Measurements from ENCODE around the gene WDR89. TPM values are rescaled to one million over a fixed set of nuclear protein-coding genes. Genes with fewer than 3 reads are reported as not detected.

Gene WDR89
- total and polyA plus RNA-seq, 2 experiments from 2014 or later: 21.5 to 31.8 TPM

- Mint-ChIP-seq H3K4me1 (no peaks in the 10 kb centered on the region; the same call in 2 of the 3 replicates), H3K9me3 (no peaks in the 10 kb centered on the region)
Measured at GRCh38 chr14:63673886-63674497, 32.3 kb upstream of the WDR89 start.

More at GRCh38 chr14:63673886-63674497, 32.3 kb upstream of the WDR89 start:
- no peak for ATAC-seq
- Histone ChIP-seq H3K4me2 (no peak overlapping the region), H3F3A (replicated peaks; ENCODE audit: low read depth) (no peaks in the 10 kb centered on the region), H3K4me3 (no peak overlapping the region), H3K4me1 (ENCODE audit: insufficient read depth) (no peaks in the 10 kb centered on the region), H3K79me2 (replicated peaks; ENCODE audit: insufficient read depth) (no peaks in the 10 kb centered on the region), H3K9me2 (ENCODE audit: insufficient read depth) (no peaks in the 10 kb centered on the region), H4K20me1 (replicated peaks; ENCODE audit: insufficient read depth) (no peaks in the 10 kb centered on the region), H3K27ac (ENCODE audit: low read depth) (no peak overlapping the region), H3K36me3 (ENCODE audit: insufficient read depth) (no peaks in the 10 kb centered on the region), H2AFZ (no peak overlapping the region), H3K27me3 (ENCODE audit: insufficient read depth) (no peaks in the 10 kb centered on the region)
- Mint-ChIP-seq H3K36me3 (ENCODE audit: low read depth) (no peaks in the 10 kb centered on the region), H3K4me3 (no peak overlapping the region), H3K27me3 (ENCODE audit: insufficient read depth, low read depth, poor library complexity) (peaks cover 4% of the 10 kb centered on the region), H3K27ac (no peak overlapping the region)
- DNase-seq (ENCODE audit: low spot score): no peak
- TF ChIP-seq STAT1 (IDR thresholded peaks at IDR 0.05; ENCODE audit: unreplicated experiment): no peak
- TF ChIP-seq ZNF462 (CRISPR knock-in tag; IDR thresholded peaks at IDR 0.05): no peak
- TF ChIP-seq EZH2 (IDR thresholded peaks at IDR 0.05; ENCODE audit: low read depth, unreplicated experiment): no peak
- TF ChIP-seq, protein P1, sequence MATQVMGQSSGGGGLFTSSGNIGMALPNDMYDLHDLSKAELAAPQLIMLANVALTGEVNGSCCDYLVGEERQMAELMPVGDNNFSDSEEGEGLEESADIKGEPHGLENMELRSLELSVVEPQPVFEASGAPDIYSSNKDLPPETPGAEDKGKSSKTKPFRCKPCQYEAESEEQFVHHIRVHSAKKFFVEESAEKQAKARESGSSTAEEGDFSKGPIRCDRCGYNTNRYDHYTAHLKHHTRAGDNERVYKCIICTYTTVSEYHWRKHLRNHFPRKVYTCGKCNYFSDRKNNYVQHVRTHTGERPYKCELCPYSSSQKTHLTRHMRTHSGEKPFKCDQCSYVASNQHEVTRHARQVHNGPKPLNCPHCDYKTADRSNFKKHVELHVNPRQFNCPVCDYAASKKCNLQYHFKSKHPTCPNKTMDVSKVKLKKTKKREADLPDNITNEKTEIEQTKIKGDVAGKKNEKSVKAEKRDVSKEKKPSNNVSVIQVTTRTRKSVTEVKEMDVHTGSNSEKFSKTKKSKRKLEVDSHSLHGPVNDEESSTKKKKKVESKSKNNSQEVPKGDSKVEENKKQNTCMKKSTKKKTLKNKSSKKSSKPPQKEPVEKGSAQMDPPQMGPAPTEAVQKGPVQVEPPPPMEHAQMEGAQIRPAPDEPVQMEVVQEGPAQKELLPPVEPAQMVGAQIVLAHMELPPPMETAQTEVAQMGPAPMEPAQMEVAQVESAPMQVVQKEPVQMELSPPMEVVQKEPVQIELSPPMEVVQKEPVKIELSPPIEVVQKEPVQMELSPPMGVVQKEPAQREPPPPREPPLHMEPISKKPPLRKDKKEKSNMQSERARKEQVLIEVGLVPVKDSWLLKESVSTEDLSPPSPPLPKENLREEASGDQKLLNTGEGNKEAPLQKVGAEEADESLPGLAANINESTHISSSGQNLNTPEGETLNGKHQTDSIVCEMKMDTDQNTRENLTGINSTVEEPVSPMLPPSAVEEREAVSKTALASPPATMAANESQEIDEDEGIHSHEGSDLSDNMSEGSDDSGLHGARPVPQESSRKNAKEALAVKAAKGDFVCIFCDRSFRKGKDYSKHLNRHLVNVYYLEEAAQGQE (IDR thresholded peaks at IDR 0.05; ENCODE audit: unreplicated experiment): no peak
- TF ChIP-seq ZNF331 (CRISPR knock-in tag; IDR thresholded peaks at IDR 0.05; ENCODE audit: low read depth): no peak
- TF ChIP-seq CREB1 (CRISPR knock-in tag; IDR thresholded peaks at IDR 0.05; ENCODE audit: low read depth): no peak
- no peak for TF ChIP-seq ZNF114 (CRISPR knock-in tag; IDR thresholded peaks at IDR 0.05)
- no peak for TF ChIP-seq ETS1 (IDR thresholded peaks at IDR 0.05)
- TF ChIP-seq, protein P2, sequence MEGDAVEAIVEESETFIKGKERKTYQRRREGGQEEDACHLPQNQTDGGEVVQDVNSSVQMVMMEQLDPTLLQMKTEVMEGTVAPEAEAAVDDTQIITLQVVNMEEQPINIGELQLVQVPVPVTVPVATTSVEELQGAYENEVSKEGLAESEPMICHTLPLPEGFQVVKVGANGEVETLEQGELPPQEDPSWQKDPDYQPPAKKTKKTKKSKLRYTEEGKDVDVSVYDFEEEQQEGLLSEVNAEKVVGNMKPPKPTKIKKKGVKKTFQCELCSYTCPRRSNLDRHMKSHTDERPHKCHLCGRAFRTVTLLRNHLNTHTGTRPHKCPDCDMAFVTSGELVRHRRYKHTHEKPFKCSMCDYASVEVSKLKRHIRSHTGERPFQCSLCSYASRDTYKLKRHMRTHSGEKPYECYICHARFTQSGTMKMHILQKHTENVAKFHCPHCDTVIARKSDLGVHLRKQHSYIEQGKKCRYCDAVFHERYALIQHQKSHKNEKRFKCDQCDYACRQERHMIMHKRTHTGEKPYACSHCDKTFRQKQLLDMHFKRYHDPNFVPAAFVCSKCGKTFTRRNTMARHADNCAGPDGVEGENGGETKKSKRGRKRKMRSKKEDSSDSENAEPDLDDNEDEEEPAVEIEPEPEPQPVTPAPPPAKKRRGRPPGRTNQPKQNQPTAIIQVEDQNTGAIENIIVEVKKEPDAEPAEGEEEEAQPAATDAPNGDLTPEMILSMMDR (conservative IDR thresholded peaks at IDR 0.05; ENCODE audit: low read depth in 2 of 2): no peak
- TF ChIP-seq JUNB (IDR thresholded peaks at IDR 0.05; ENCODE audit: unreplicated experiment): no peak

Measured in GM23338 (cell line).